ENCODE results near the gene ATP5F1A.

ATP5F1A gene

GRCh38 chr18:46084431-46084830, 13.7 kb downstream of the ATP5F1A start:
- H4K20me1 ChIP-seq (ENCODE audit: insufficient read depth, low read length), result peaks cover 11% of the 10 kb centered on the region; the same call in 1 of the 2 replicates
- peaks cover 57% of the 10 kb centered on the region for H3K79me2 ChIP-seq (ENCODE audit: low read length)
- H3F3A ChIP-seq (ENCODE audit: insufficient read depth, low read length), result peaks cover 14% of the 10 kb centered on the region
- no peak overlapping the region for H3K4me3 ChIP-seq (ENCODE audit: low read length)
- DNase-seq, result no peak
- no peak overlapping the region for H3K27ac ChIP-seq (ENCODE audit: low read length)
- no peak overlapping the region for H2AFZ ChIP-seq (ENCODE audit: low read length)
- H3K4me2 ChIP-seq (ENCODE audit: low read depth, low read length), result no peak overlapping the region
- no peaks in the 10 kb centered on the region for H3K9me2 ChIP-seq (replicated peaks; ENCODE audit: insufficient read depth, low read length)
- H3K27me3 ChIP-seq (replicated peaks; ENCODE audit: insufficient read depth, low read length), result no peaks in the 10 kb centered on the region
- no peaks in the 10 kb centered on the region; the same call in 1 of the 2 replicates for H3K4me1 ChIP-seq (ENCODE audit: low read length)
- TF ChIP-seq EZH2 (optimal IDR thresholded peaks at IDR 0.05; ENCODE audit: low read depth, low read length), result no peak
- TF ChIP-seq EZH2phosphoT487 (IDR thresholded peaks at IDR 0.05; ENCODE audit: low read length), result no peak
- TF ChIP-seq, protein P1, sequence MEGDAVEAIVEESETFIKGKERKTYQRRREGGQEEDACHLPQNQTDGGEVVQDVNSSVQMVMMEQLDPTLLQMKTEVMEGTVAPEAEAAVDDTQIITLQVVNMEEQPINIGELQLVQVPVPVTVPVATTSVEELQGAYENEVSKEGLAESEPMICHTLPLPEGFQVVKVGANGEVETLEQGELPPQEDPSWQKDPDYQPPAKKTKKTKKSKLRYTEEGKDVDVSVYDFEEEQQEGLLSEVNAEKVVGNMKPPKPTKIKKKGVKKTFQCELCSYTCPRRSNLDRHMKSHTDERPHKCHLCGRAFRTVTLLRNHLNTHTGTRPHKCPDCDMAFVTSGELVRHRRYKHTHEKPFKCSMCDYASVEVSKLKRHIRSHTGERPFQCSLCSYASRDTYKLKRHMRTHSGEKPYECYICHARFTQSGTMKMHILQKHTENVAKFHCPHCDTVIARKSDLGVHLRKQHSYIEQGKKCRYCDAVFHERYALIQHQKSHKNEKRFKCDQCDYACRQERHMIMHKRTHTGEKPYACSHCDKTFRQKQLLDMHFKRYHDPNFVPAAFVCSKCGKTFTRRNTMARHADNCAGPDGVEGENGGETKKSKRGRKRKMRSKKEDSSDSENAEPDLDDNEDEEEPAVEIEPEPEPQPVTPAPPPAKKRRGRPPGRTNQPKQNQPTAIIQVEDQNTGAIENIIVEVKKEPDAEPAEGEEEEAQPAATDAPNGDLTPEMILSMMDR (IDR thresholded peaks at IDR 0.05; ENCODE audit: low read length), result no peak
- H3K9ac ChIP-seq (ENCODE audit: low read length), result no peak overlapping the region
- H3K36me3 ChIP-seq (replicated peaks; ENCODE audit: insufficient read depth, low read length), result peaks cover 46% of the 10 kb centered on the region
- no peaks in the 10 kb centered on the region for H3K9me3 ChIP-seq (replicated peaks; ENCODE audit: insufficient read depth, low read length)

DNA sequence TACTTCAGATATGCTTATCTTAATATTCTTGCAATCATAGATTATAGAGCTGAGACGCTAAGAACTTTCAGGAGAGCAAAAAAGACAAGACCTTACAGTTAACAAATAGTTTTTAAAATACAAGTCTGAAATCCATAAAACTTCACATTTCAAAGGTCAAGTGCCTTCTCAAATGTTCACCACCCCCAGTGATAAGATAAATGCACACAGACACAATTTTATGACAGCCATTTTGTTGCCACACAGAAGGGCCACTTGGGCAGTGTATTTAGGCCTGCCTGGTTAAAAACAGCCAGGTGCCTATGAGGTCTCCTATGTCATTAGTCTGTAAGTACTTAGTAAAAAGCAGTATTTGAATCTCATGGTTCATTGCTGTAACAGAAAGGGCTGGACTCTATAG, 17.9 kb downstream of the ATP5F1A start:
- no peak overlapping the region for H3K4me3 ChIP-seq (ENCODE audit: low read length)
- no peaks in the 10 kb centered on the region for H3K4me1 ChIP-seq (ENCODE audit: low read length)
- peaks cover 19% of the 10 kb centered on the region for H3F3A ChIP-seq (ENCODE audit: insufficient read depth, low read length)
- no peak overlapping the region for H3K4me2 ChIP-seq (ENCODE audit: low read depth, low read length)
- H3K9me3 ChIP-seq (replicated peaks; ENCODE audit: insufficient read depth, low read length), result no peaks in the 10 kb centered on the region
- H3K36me3 ChIP-seq (replicated peaks; ENCODE audit: insufficient read depth, low read length), result peaks cover 24% of the 10 kb centered on the region
- H3K79me2 ChIP-seq (ENCODE audit: low read length), result peaks cover 16% of the 10 kb centered on the region; the same call in 1 of the 2 replicates
- TF ChIP-seq, protein P1 (IDR thresholded peaks at IDR 0.05; ENCODE audit: low read length), result no peak
- TF ChIP-seq EZH2phosphoT487 (IDR thresholded peaks at IDR 0.05; ENCODE audit: low read length) (no peak), EZH2 (optimal IDR thresholded peaks at IDR 0.05; ENCODE audit: low read depth, low read length) (no peak)
- H3K9me2 ChIP-seq (replicated peaks; ENCODE audit: insufficient read depth, low read length), result no peaks in the 10 kb centered on the region
- DNase-seq, result no peak
- H3K27ac ChIP-seq (ENCODE audit: low read length), result no peak overlapping the region
- no peak overlapping the region for H2AFZ ChIP-seq (ENCODE audit: low read length)
- no peaks in the 10 kb centered on the region for H3K27me3 ChIP-seq (replicated peaks; ENCODE audit: insufficient read depth, low read length)
- no peak overlapping the region for H3K9ac ChIP-seq (ENCODE audit: low read length)
- no peaks in the 10 kb centered on the region for H4K20me1 ChIP-seq (ENCODE audit: insufficient read depth, low read length)

DNA sequence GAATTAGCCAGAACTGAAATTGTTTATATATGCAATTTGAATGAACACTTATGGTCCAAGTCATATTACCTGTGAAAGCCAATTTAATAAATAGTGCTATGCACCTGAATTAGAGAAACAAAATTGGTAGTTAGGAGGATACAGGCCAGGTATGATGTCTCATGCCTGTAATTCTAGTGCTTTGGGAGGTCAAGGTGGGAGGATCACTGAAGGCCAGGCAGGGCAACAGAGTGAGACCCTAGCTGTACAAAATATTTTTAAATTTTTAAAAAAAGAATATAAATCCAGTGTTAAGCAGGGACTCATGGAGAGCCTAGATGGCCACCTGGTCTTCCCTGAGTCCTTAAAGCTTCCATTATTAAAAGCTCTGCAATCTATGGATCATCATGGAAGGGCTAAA, 18.8 kb downstream of the ATP5F1A start:
- Histone ChIP-seq H3K9ac (ENCODE audit: low read length) (no peak overlapping the region), H3K27ac (ENCODE audit: low read length) (no peak overlapping the region), H3K4me3 (ENCODE audit: low read length) (no peak overlapping the region), H3K79me2 (ENCODE audit: low read length) (peaks cover 8% of the 10 kb centered on the region; the same call in 1 of the 2 replicates), H3F3A (ENCODE audit: insufficient read depth, low read length) (peaks cover 19% of the 10 kb centered on the region), H3K4me2 (ENCODE audit: low read depth, low read length) (no peak overlapping the region), H3K9me2 (replicated peaks; ENCODE audit: insufficient read depth, low read length) (no peaks in the 10 kb centered on the region), H3K27me3 (replicated peaks; ENCODE audit: insufficient read depth, low read length) (no peaks in the 10 kb centered on the region), H2AFZ (ENCODE audit: low read length) (no peak overlapping the region), H3K9me3 (replicated peaks; ENCODE audit: insufficient read depth, low read length) (no peaks in the 10 kb centered on the region), H3K36me3 (replicated peaks; ENCODE audit: insufficient read depth, low read length) (peaks cover 19% of the 10 kb centered on the region), H3K4me1 (ENCODE audit: low read length) (no peaks in the 10 kb centered on the region), H4K20me1 (ENCODE audit: insufficient read depth, low read length) (no peaks in the 10 kb centered on the region)
- DNase-seq, result no peak
- TF ChIP-seq, protein P1 (IDR thresholded peaks at IDR 0.05; ENCODE audit: low read length), result no peak
